Dermis lymphatic vessel endothelial cell (primary cell): Measurements from ENCODE around the gene ZNF628. TPM values are rescaled to one million over a fixed set of nuclear protein-coding genes. Genes with fewer than 3 reads are reported as not detected.

Experiments
- total RNA-seq: library from RNA; depleted of rRNA; stranded (reverse); fragments of >200 nt; gene quantifications from 2 replicates; pipeline ENCODE4 v1.2.1, GENCODE V29; 2014

ZNF628 gene
- 0.43 and 0.76 TPM in 2 replicates for total RNA-seq

GRCh38 chr19:55476100-55476775, at the start of gene ZNF628:
ZNF628 (plus strand) TSS chr19:55476617; CDS start chr19:55479911, 3,294 bp downstream.

GRCh38 chr19:55443045-55443823, 33.2 kb upstream of the ZNF628 start, which contains the start of gene SHISA7:
SHISA7 (minus strand) TSS chr19:55443300; CDS start chr19:55442863, 437 bp downstream.

GRCh38 chr19:55461259-55461973, 15.0 kb upstream of the ZNF628 start, which contains the start of gene ISOC2:
ISOC2 (minus strand) TSS chr19:55461642; CDS start chr19:55456486, 5,156 bp downstream.

GRCh38 chr19:55464662-55465054, 11.8 kb upstream of the ZNF628 start, which contains the start of gene C19orf85:
C19orf85 (minus strand) TSS chr19:55464751; CDS start chr19:55464554, 197 bp downstream.

GRCh38 chr19:55484593-55485438, 8.4 kb downstream of the ZNF628 start, which contains the start of gene NAT14:
NAT14 (plus strand) TSS chr19:55485188; CDS start chr19:55485709, 521 bp downstream.

GRCh38 chr19:55487924-55488687, 11.7 kb downstream of the ZNF628 start, which contains the start of gene SSC5D:
SSC5D (plus strand) TSS chr19:55488436; CDS start chr19:55488590, 154 bp downstream.

Other genes starting within 250 kb of the ZNF628 start
- 0.33 and 1.0 TPM in 2 replicates for gene TMEM86B, start 247.9 kb upstream of the ZNF628 start, total RNA-seq
- 16.4 and 18.0 TPM in 2 replicates for gene PPP6R1, start 217.6 kb upstream of the ZNF628 start, total RNA-seq
- gene HSPBP1, start 196.5 kb upstream of the ZNF628 start, total RNA-seq, result 18.6 and 19.6 TPM in 2 replicates
- 0.65 and 0.77 TPM in 2 replicates for gene BRSK1, start 192.6 kb upstream of the ZNF628 start, total RNA-seq
- not detected in 2 replicates for gene TMEM150B, start 151.3 kb upstream of the ZNF628 start, total RNA-seq
- 3.2 and 3.3 TPM in 2 replicates for gene KMT5C, start 136.7 kb upstream of the ZNF628 start, total RNA-seq
- not detected in 2 replicates for gene COX6B2, start 121.9 kb upstream of the ZNF628 start, total RNA-seq
- gene GARIN5B, start 113.4 kb upstream of the ZNF628 start, total RNA-seq, result not detected in 2 replicates
- gene IL11, start 106.2 kb upstream of the ZNF628 start, total RNA-seq, result 0.33 TPM in 1 of 2 replicates, not detected in the other
- gene TMEM190, start 99.8 kb upstream of the ZNF628 start, total RNA-seq, result not detected in 2 replicates
- 0.17 and 0.22 TPM in 2 replicates for gene TMEM238, start 92.3 kb upstream of the ZNF628 start, total RNA-seq
- gene RPL28, start 90.7 kb upstream of the ZNF628 start, total RNA-seq, result 177 and 193 TPM in 2 replicates
- gene UBE2S, start 68.8 kb upstream of the ZNF628 start, total RNA-seq, result 23.0 and 32.1 TPM in 2 replicates
- not detected in 2 replicates for gene SHISA7, start 33.3 kb upstream of the ZNF628 start, total RNA-seq
- 55.3 and 66.8 TPM in 2 replicates for gene ISOC2, start 15.0 kb upstream of the ZNF628 start, total RNA-seq
- not detected in 2 replicates for gene C19orf85, start 11.9 kb upstream of the ZNF628 start, total RNA-seq
- gene NAT14, start 8.6 kb downstream of the ZNF628 start, total RNA-seq, result 7.9 and 8.8 TPM in 2 replicates
- under 0.01 TPM in 2 replicates for gene SSC5D, start 11.8 kb downstream of the ZNF628 start, total RNA-seq
- gene SBK2, start 60.5 kb downstream of the ZNF628 start, total RNA-seq, result not detected in 2 replicates
- gene SBK3, start 68.9 kb downstream of the ZNF628 start, total RNA-seq, result 0.22 and 0.26 TPM in 2 replicates
- 1.8 and 2.4 TPM in 2 replicates for gene ZNF579, start 104.2 kb downstream of the ZNF628 start, total RNA-seq
- gene FIZ1, start 122.9 kb downstream of the ZNF628 start, total RNA-seq, result 2.2 and 2.7 TPM in 2 replicates
- 7.9 and 11.4 TPM in 2 replicates for gene ZNF524, start 123.7 kb downstream of the ZNF628 start, total RNA-seq
- gene ZNF865, start 129.0 kb downstream of the ZNF628 start, total RNA-seq, result 0.54 and 0.60 TPM in 2 replicates
- gene ZNF784, start 147.9 kb downstream of the ZNF628 start, total RNA-seq, result 4.4 and 4.5 TPM in 2 replicates
- 1.5 and 2.1 TPM in 2 replicates for gene ZNF580, start 164.4 kb downstream of the ZNF628 start, total RNA-seq
- gene ZNF581, start 167.0 kb downstream of the ZNF628 start, total RNA-seq, result 21.8 and 23.7 TPM in 2 replicates
- 5.5 and 7.9 TPM in 2 replicates for gene CCDC106, start 171.6 kb downstream of the ZNF628 start, total RNA-seq
- gene U2AF2, start 178.4 kb downstream of the ZNF628 start, total RNA-seq, result 60.8 and 71.1 TPM in 2 replicates
- gene EPN1, start 198.6 kb downstream of the ZNF628 start, total RNA-seq, result 36.2 and 57.0 TPM in 2 replicates